ENCODE results near the gene RHBDL2. TPM values are rescaled to one million over a fixed set of nuclear protein-coding genes. Genes with fewer than 3 reads are reported as not detected.

The RHBDL2 gene
- total and polyA plus RNA-seq, 9 of the 15 experiments (the other 6 are each of a cell fraction or from before 2014, with no cell fraction given): not detected

- no peak for TF ChIP-seq ZNF449 (CRISPR knock-in tag; IDR thresholded peaks at IDR 0.05)
- TF ChIP-seq, protein P1, sequence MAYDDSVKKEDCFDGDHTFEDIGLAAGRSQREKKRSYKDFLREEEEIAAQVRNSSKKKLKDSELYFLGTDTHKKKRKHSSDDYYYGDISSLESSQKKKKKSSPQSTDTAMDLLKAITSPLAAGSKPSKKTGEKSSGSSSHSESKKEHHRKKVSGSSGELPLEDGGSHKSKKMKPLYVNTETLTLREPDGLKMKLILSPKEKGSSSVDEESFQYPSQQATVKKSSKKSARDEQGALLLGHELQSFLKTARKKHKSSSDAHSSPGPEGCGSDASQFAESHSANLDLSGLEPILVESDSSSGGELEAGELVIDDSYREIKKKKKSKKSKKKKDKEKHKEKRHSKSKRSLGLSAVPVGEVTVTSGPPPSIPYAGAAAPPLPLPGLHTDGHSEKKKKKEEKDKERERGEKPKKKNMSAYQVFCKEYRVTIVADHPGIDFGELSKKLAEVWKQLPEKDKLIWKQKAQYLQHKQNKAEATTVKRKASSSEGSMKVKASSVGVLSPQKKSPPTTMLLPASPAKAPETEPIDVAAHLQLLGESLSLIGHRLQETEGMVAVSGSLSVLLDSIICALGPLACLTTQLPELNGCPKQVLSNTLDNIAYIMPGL (CRISPR knock-in tag; IDR thresholded peaks at IDR 0.05): no peak
- TF ChIP-seq ETV1 (tag; conservative IDR thresholded peaks at IDR 0.05; ENCODE audit: low read depth): no peak
- no peak for TF ChIP-seq COPS2 (conservative IDR thresholded peaks at IDR 0.05)
- no peak for TF ChIP-seq SNRNP70 (optimal IDR thresholded peaks at IDR 0.05; ENCODE audit: low read depth, low read length)
- no peak for TF ChIP-seq ZNF561 (CRISPR knock-in tag; conservative IDR thresholded peaks at IDR 0.05)
- no peak for TF ChIP-seq ELK3 (CRISPR knock-in tag; IDR thresholded peaks at IDR 0.05)
- TF ChIP-seq RFX7 (CRISPR knock-in tag; IDR thresholded peaks at IDR 0.05): no peak
- TF ChIP-seq SRSF7 (optimal IDR thresholded peaks at IDR 0.05; ENCODE audit: low read depth, low read length): no peak
- TF ChIP-seq, protein P2, sequence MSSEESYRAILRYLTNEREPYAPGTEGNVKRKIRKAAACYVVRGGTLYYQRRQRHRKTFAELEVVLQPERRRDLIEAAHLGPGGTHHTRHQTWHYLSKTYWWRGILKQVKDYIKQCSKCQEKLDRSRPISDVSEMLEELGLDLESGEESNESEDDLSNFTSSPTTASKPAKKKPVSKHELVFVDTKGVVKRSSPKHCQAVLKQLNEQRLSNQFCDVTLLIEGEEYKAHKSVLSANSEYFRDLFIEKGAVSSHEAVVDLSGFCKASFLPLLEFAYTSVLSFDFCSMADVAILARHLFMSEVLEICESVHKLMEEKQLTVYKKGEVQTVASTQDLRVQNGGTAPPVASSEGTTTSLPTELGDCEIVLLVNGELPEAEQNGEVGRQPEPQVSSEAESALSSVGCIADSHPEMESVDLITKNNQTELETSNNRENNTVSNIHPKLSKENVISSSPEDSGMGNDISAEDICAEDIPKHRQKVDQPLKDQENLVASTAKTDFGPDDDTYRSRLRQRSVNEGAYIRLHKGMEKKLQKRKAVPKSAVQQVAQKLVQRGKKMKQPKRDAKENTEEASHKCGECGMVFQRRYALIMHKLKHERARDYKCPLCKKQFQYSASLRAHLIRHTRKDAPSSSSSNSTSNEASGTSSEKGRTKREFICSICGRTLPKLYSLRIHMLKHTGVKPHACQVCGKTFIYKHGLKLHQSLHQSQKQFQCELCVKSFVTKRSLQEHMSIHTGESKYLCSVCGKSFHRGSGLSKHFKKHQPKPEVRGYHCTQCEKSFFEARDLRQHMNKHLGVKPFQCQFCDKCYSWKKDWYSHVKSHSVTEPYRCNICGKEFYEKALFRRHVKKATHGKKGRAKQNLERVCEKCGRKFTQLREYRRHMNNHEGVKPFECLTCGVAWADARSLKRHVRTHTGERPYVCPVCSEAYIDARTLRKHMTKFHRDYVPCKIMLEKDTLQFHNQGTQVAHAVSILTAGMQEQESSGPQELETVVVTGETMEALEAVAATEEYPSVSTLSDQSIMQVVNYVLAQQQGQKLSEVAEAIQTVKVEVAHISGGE (CRISPR knock-in tag; IDR thresholded peaks at IDR 0.05): peak in 1 of 3 experiments; percentile 83; a peak in 2 of 6 replicates
- no peak for TF ChIP-seq ERF (CRISPR knock-in tag; IDR thresholded peaks at IDR 0.05)
- TF ChIP-seq CBX3 (IDR thresholded peaks at IDR 0.05; ENCODE audit: borderline replicate concordance in 1 of 2, low read length in 2 of 2): no peak
- TF ChIP-seq PCBP2 (IDR thresholded peaks at IDR 0.05; ENCODE audit: low read depth, low read length, poor library complexity, severe bottlenecking): no peak
- no peak for TF ChIP-seq ZNF79 (CRISPR knock-in tag; IDR thresholded peaks at IDR 0.05; ENCODE audit: low read depth)
- no peak for TF ChIP-seq CEBPB (tag; IDR thresholded peaks at IDR 0.05)
- no peak for TF ChIP-seq ZNF253 (CRISPR knock-in tag; conservative IDR thresholded peaks at IDR 0.05)
- no peak for TF ChIP-seq FOXP4 (CRISPR knock-in tag; IDR thresholded peaks at IDR 0.05; ENCODE audit: borderline replicate concordance)
- peak; percentile 71 for TF ChIP-seq HNRNPL (IDR thresholded peaks at IDR 0.05; ENCODE audit: low read depth, low read length)
Measured at GRCh38 chr1:38915352-38915948, 26.2 kb downstream of the RHBDL2 start (continued).

Measured in K562 (cell line).